BLaER1 treated with 17β-estradiol and CSF1 and Interleukin-3, amounts not matched to agents 10 nM and 100 nM (cell line): Measurements from ENCODE around the gene OLFML2A.
A peak's percentile ranks its signal among the peaks of the same experiment; 100 is the strongest.

Source experiments
- H3K27ac ChIP-seq, 11 experiments: shearing (Covaris generic); formaldehyde crosslinking; 2 replicates each; pipeline ENCODE4 v1.8.1; 2022
- H3K27me3 ChIP-seq, 11 experiments: shearing (Covaris generic); formaldehyde crosslinking; 2 replicates each; pipeline ENCODE4 v1.8.1; 2022
- H3K36me3 ChIP-seq, 11 experiments: shearing (Covaris generic); formaldehyde crosslinking; 2 replicates each; pipeline ENCODE4 v1.8.1; 2022
- H3K4me1 ChIP-seq, 10 experiments: shearing (Covaris generic); formaldehyde crosslinking; 2 replicates each; pipeline ENCODE4 v1.8.1; 2022
- H3K4me2 ChIP-seq, 11 experiments: shearing (Covaris generic); formaldehyde crosslinking; 2 replicates each; pipeline ENCODE4 v1.8.1; 2022
- H3K4me3 ChIP-seq, 10 experiments: shearing (Covaris generic); formaldehyde crosslinking; 2 replicates each; pipeline ENCODE4 v1.8.1; 2022
- H3K9ac ChIP-seq, 11 experiments: shearing (Covaris generic); formaldehyde crosslinking; 2 replicates each; pipeline ENCODE4 v1.8.1; 2022
- H3K9me3 ChIP-seq, 11 experiments: shearing (Covaris generic); formaldehyde crosslinking; replicated peaks in 1 of 11; 2 replicates each; pipeline ENCODE4 v1.8.1; 2022
- H4K20me1 ChIP-seq, 11 experiments: shearing (Covaris generic); formaldehyde crosslinking; 2 replicates each; pipeline ENCODE4 v1.8.1; 2022
- Cebpa-rat ChIP-seq, 11 experiments: shearing (Covaris generic); IDR thresholded peaks; 2 replicates each; pipeline ENCODE4 v1.8.1; 2022

OLFML2A gene

GRCh38 chr9:124813041-124813440, 36.1 kb downstream of the OLFML2A start:
- no peak for TF ChIP-seq Cebpa-rat (IDR thresholded peaks at IDR 0.05)
- H3K9ac ChIP-seq: no peak overlapping the region
- no peaks in the 10 kb centered on the region for H4K20me1 ChIP-seq
- no peak overlapping the region for H3K4me3 ChIP-seq
- no peak overlapping the region for H3K4me2 ChIP-seq
- H3K36me3 ChIP-seq: no peaks in the 10 kb centered on the region
- no peaks in the 10 kb centered on the region for H3K9me3 ChIP-seq
- no peak overlapping the region for H3K27ac ChIP-seq
- H3K27me3 ChIP-seq: no peaks in the 10 kb centered on the region
- peaks cover 0 to 12% (median 4%) of the 10 kb centered on the region in 10 experiments; a peak in 5 of 20 replicates for H3K4me1 ChIP-seq

DNA sequence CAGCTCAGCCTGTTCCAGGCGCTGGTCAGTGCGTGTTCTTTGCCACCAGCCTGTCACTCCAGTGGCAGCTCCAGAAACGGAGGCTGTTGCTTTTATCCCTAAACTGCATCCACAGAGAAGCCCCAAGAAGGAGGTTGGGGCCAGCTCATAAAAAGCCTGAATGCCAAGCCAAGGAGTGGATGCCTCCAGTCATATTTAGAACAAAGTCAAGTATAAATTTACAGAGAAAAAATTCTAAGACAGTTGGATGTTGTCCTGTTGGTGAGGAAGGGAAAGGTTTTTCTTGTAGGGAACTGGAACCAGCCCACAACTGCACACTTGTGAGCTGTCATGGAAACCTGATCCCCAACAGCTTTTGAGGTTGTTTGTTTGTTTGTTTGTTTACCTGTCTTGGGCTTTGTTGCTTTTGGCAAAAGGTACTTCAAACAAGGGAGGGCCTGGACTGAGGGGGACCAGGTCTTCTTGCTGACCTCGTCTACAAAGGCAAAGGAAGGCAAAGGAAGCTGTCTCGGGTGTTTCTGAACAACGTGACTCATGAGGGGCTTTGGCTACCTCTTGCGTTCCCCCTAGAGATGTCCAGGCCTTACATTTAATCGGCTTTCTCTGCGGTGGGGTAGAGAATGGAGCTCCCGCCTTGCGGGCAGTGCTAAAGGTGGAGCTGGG, 36.7 kb downstream of the OLFML2A start:
- H3K9ac ChIP-seq: no peak overlapping the region
- no peaks in the 10 kb centered on the region for H3K27me3 ChIP-seq
- H4K20me1 ChIP-seq: no peaks in the 10 kb centered on the region
- no peaks in the 10 kb centered on the region for H3K9me3 ChIP-seq
- H3K27ac ChIP-seq: no peak overlapping the region
- no peak overlapping the region for H3K4me3 ChIP-seq
- peaks cover 0 to 16% (median 4%) of the 10 kb centered on the region in 10 experiments; a peak in 7 of 20 replicates for H3K4me1 ChIP-seq
- no peak for TF ChIP-seq Cebpa-rat (IDR thresholded peaks at IDR 0.05)
- no peak overlapping the region for H3K4me2 ChIP-seq
- no peaks in the 10 kb centered on the region for H3K36me3 ChIP-seq

- Histone ChIP-seq H3K4me2 (no peak overlapping the region), H3K9me3 (no peaks in the 10 kb centered on the region), H3K4me3 (no peak overlapping the region), H3K4me1 (peaks cover 0 to 19% (median 4%) of the 10 kb centered on the region in 10 experiments; a peak in 7 of 20 replicates), H3K27ac (no peak overlapping the region), H4K20me1 (no peaks in the 10 kb centered on the region), H3K36me3 (no peaks in the 10 kb centered on the region), H3K27me3 (no peaks in the 10 kb centered on the region), H3K9ac (no peak overlapping the region)
- no peak for TF ChIP-seq Cebpa-rat (IDR thresholded peaks at IDR 0.05)
These were observed 37.2 kb downstream of the OLFML2A start for GRCh38 chr9:124814164-124814535.

DNA sequence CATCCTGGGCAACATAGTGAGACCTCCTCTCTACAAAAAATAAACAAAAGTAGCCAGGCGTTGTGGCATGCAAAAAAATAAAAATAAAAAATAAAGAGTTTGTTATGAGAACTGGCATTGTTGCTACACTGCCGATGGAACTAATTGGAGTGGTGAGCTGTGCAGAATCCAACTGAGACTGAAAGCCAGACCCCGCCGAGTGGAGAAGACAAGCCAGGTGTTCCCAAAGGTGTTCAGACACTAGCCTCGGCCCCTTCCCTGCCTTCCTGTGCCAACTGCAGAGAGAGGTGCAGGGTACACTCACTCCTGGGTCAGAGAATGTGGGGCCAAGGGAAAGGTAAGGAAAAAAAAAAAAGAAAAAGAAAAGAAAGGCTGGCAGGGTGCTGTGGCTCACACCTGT, 38.7 kb downstream of the OLFML2A start:
- no peaks in the 10 kb centered on the region for H3K9me3 ChIP-seq
- H3K27me3 ChIP-seq: no peaks in the 10 kb centered on the region
- no peak overlapping the region for H3K4me3 ChIP-seq
- H3K4me2 ChIP-seq: no peak overlapping the region
- no peak overlapping the region for H3K27ac ChIP-seq
- no peak overlapping the region for H3K9ac ChIP-seq
- H4K20me1 ChIP-seq: no peaks in the 10 kb centered on the region
- H3K4me1 ChIP-seq: peaks cover 0 to 19% (median 4%) of the 10 kb centered on the region in 10 experiments; a peak in 7 of 20 replicates
- no peaks in the 10 kb centered on the region for H3K36me3 ChIP-seq
- TF ChIP-seq Cebpa-rat (IDR thresholded peaks at IDR 0.05): no peak

GRCh38 chr9:124818431-124819281, 41.7 kb downstream of the OLFML2A start:
- H3K36me3 ChIP-seq: no peaks in the 10 kb centered on the region
- H3K4me3 ChIP-seq: no peak overlapping the region
- H3K27ac ChIP-seq: no peak overlapping the region
- H3K9me3 ChIP-seq: no peaks in the 10 kb centered on the region
- peaks cover 0 to 6% (median 0%) of the 10 kb centered on the region in 10 experiments; a peak in 3 of 20 replicates for H3K4me1 ChIP-seq
- H3K4me2 ChIP-seq: no peak overlapping the region
- no peak overlapping the region for H3K9ac ChIP-seq
- TF ChIP-seq Cebpa-rat (IDR thresholded peaks at IDR 0.05): no peak
- H3K27me3 ChIP-seq: no peaks in the 10 kb centered on the region
- no peaks in the 10 kb centered on the region for H4K20me1 ChIP-seq

GRCh38 chr9:124820698-124821623, 44.0 kb downstream of the OLFML2A start:
- TF ChIP-seq Cebpa-rat (IDR thresholded peaks at IDR 0.05): no peak
- no peaks in the 10 kb centered on the region for H3K27me3 ChIP-seq
- H3K4me1 ChIP-seq: peaks cover 0 to 6% (median 0%) of the 10 kb centered on the region in 10 experiments; a peak in 3 of 20 replicates
- no peaks in the 10 kb centered on the region for H4K20me1 ChIP-seq
- no peak overlapping the region for H3K9ac ChIP-seq
- H3K4me3 ChIP-seq: no peak overlapping the region
- no peaks in the 10 kb centered on the region for H3K36me3 ChIP-seq
- no peak overlapping the region for H3K4me2 ChIP-seq
- peaks cover 0 to 7% (median 0%) of the 10 kb centered on the region in 11 experiments; a peak in 4 of 22 replicates for H3K9me3 ChIP-seq
- no peak overlapping the region for H3K27ac ChIP-seq

DNA sequence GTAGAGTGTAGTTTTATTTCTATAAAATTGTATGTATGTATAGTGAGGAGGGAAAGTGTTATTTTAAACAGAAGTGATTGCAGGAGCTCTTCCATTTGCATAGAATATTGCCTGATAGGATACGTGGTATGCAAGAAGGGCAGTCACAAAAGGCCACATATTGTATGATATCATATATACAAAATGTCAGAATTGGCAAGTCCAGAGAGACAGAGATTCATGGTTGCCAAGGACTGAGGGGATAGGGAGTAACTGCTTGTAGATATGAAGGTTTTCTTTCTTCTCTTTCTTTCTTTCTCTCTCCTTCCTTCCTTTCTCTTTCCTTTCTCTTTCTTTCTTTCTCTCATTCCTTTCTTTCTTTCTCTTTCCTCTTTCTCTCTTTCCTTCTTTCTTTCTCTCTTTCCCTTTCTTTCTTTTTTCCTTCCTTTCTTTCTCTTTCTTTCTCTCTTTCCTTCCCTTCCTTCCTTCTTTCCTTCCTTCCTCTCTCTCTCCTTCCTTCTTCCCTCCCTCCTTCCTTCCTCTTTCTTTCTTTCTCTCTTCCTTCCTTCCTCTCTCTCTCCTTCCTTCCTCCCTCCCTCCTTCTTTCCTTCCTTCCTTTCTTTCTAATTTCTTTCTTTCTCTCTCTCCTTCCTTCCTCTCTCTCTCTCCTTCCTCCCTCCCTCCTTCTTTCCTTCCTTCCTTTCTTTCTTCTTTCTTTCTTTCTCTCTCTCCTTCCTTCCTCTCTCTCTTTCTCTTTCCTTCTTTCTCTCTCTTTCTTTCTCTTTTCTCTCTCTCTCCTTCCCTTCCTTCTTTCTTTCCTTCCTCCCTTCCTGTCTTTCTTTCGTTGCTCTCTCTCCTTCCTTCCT, 51.8 kb downstream of the OLFML2A start:
- Histone ChIP-seq H4K20me1 (no peaks in the 10 kb centered on the region), H3K27me3 (no peaks in the 10 kb centered on the region), H3K27ac (no peak overlapping the region), H3K4me3 (no peak overlapping the region), H3K9ac (no peak overlapping the region), H3K4me1 (peaks cover 24 to 49% (median 39%) of the 10 kb centered on the region in 10 experiments), H3K9me3 (peaks cover 0 to 17% (median 14%) of the 10 kb centered on the region in 11 experiments; a peak in 16 of 22 replicates), H3K36me3 (no peaks in the 10 kb centered on the region), H3K4me2 (peak overlapping the region in 4 of 11 experiments; percentile 24 to 38 (median 31); a peak in 3 of 22 replicates)
- no peak for TF ChIP-seq Cebpa-rat (IDR thresholded peaks at IDR 0.05)

DNA sequence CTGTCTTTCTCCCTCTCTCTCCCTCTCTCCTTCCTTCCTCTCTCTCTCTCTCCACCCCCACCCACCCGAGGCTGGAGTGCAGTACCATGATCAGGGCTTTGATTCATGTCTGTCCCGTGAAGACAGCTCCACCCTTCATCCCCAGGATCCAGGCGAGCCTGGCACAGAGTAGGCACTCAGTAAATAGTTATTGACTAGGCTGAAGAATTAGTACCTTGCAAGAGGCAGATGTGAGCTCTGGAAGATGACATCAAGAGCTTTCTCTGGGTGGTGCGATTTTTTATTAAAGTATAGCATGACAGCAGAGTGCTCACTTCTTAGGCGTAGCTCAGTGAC, 52.4 kb downstream of the OLFML2A start:
- TF ChIP-seq Cebpa-rat (IDR thresholded peaks at IDR 0.05): no peak
- Histone ChIP-seq H3K4me1 (peaks cover 24 to 54% (median 45%) of the 10 kb centered on the region in 10 experiments), H3K9ac (no peak overlapping the region), H3K36me3 (no peaks in the 10 kb centered on the region), H3K9me3 (peaks cover 0 to 17% (median 14%) of the 10 kb centered on the region in 11 experiments; a peak in 16 of 22 replicates), H3K4me2 (peak overlapping the region in 4 of 11 experiments; percentile 24 to 38 (median 31); a peak in 4 of 22 replicates), H3K27ac (0 out of 22 replicates have a peak overlapping the region, but pooled peaks of 1 of the 11 experiments have one; percentile 6), H3K4me3 (no peak overlapping the region), H4K20me1 (no peaks in the 10 kb centered on the region), H3K27me3 (no peaks in the 10 kb centered on the region)
